ENCODE results near the gene DROSHA.
"Not testable (repeated sequence)": the region's sequence is repeated elsewhere in the genome, so short reads cannot be mapped to it uniquely, and the experiment has no call there.

The DROSHA gene

GRCh38 chr5:31416547-31416946, 115.3 kb downstream of the DROSHA start:
- DNase-seq (ENCODE audit: low spot score) = no peak

DNA sequence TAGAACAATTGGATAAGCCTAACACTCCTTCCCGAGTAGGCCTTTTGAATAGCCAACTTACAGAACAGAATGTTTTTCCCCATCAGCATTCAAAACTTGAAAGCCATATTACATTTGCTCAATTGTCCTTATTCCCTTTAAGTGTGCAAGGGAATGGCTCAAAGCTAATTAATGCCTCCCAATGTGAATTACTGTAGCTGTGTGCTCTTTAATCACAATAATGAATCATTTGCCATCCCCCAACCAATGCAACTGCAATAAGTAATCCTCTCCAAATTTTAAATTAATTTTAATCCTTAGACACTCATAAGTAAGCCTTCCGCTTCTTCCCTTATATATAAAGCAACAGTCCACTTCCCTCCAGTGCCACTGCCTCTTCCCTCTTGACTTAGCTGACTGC, 115.9 kb downstream of the DROSHA start:
- no peak for DNase-seq (ENCODE audit: low spot score)

DNA sequence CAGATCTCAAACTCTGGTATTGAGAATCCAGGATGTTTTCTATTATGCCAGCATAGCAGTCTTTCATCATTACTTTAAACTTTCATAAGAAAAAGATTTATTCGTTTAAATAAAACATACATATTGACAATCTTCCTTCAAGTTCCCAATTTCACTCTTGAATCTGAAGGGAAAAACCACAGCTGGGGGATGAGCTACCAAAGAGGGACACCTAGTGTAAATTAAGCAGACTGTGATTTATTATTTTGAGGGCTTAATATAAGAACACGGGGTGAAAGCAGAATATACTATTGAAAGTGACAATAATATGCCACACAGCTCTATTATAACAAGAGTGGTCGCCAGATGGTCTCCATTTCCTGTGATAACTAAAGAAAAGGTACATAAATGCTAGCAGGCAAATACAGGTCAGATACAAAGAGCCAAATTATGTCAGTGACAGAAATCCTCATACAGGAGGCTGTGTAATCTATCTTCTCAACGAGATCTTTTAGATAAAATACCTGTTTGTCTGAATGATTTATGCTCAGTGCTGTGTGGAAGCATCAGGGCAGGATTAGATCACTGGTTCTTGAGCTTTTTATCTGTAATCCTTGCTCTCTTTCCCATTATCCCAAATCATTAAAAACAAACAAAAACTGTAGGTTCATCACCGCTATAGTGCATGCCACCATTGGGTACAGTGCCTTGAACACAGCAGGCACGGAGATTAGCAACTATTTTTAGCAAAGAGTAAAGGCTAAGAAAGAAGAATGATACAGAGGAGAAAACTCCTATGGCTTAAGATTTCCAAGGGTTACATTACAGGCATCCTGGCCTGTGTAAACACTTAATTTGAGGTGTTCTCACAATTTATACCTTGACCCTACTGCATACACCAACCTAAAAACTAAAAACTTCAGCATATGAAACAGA, 116.6 kb downstream of the DROSHA start:
- DNase-seq (ENCODE audit: low spot score) = no peak

- DNase-seq (ENCODE audit: low spot score) = peak; percentile 13
Measured at GRCh38 chr5:31413030-31413812, 118.7 kb downstream of the DROSHA start.

DNA sequence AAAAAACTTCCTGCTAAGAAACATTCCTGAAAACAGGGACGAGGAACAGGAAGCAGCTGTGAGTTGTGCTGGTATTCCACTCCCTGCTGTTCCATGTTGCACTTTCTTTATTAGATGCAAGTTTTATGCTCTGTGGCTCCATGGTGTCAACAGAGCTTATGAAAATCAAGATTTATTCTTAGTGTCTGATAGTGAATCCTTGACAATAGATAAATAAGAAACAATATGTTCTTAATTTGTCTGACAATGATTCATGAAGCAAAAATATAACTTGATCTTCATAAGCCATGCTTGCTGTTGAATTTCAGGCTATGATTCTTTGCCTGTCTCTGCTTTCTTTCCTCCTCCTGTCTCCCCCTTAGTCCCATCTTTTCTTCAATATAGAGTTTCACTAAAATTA, 119.6 kb downstream of the DROSHA start:
- no peak for DNase-seq (ENCODE audit: low spot score)

GRCh38 chr5:31410089-31410488, 121.8 kb downstream of the DROSHA start:
- no peak for DNase-seq (ENCODE audit: low spot score)

- DNase-seq (ENCODE audit: low spot score) = no peak
Measured at GRCh38 chr5:31408814-31409213, 123.1 kb downstream of the DROSHA start.

GRCh38 chr5:31407921-31408693, 123.8 kb downstream of the DROSHA start:
- DNase-seq (ENCODE audit: low spot score) = no peak

- DNase-seq (ENCODE audit: low spot score) = no peak
Measured at GRCh38 chr5:31404325-31404724, 127.6 kb downstream of the DROSHA start.

DNA sequence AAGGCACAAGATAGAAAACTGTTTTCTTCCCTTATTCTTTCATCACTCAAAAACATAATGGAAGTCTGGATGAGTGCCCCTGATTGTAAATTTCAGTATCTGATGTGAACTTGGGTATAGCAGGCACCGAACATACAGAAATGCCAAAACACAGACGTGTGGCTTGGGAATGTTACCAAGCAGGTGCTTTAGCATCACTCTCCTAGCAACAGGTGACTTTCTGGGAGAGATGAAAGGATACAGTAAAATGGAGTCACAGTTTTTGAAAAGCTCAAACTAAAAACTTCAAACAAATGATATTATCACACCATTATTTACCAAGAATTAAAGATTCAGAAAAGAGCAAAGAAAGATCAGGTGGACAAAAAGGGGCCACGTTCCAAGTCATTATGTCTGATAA, 130.2 kb downstream of the DROSHA start:
- DNase-seq (ENCODE audit: low spot score) = no peak

- no peak for DNase-seq (ENCODE audit: low spot score)
Measured at GRCh38 chr5:31397926-31398557, 133.9 kb downstream of the DROSHA start.

- no peak for DNase-seq (ENCODE audit: low spot score)
Measured at GRCh38 chr5:31396611-31397295, 135.1 kb downstream of the DROSHA start.

GRCh38 chr5:31395450-31396045, 136.3 kb downstream of the DROSHA start:
- not testable (repeated sequence) for DNase-seq (ENCODE audit: low spot score)

DNA sequence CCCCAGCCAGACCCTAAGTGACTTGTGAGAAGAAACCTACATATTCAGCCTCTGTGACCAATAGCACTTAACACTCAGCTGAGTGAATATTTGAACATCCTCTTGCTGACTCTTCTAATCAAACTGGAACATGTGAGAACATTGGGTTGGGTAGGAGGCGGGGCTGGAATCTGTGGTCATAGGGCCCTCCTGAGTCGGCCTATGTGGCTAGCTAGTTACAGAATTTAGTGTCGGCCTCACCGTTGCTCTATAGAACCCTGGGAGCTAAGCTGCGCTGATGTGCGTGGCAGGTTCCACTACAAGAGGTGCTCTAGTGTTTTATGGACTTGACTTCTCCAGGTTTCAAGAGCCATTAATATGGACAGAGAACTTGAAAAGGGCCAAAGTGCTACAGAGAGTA, 138.8 kb downstream of the DROSHA start:
- no peak for DNase-seq (ENCODE audit: low spot score)

DNA sequence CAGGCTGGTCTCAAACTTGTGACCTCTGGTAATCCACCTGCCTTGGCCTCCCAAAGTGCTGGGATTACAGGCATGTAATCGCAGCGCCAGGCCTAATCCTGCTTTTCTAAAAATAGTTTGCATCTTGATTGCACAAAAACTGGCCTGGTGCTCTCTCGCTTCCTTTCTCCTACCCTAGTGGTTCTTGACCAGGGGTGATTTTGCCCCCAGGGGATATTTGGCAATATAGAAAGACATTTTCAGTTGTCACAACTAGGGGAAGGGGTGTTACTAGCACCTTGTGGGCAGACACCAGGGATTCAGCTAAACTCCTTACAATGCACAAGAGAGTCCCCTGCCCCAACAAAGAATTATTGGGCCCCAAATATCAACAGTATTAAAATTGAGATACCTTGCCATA, 139.8 kb downstream of the DROSHA start:
- no peak for DNase-seq (ENCODE audit: low spot score)

- no peak for DNase-seq (ENCODE audit: low spot score)
Measured at GRCh38 chr5:31390256-31390655, 141.6 kb downstream of the DROSHA start.

- DNase-seq (ENCODE audit: low spot score) = no peak
Measured at GRCh38 chr5:31385774-31386537, 145.9 kb downstream of the DROSHA start.

- no peak for DNase-seq (ENCODE audit: low spot score)
Measured at GRCh38 chr5:31383734-31384133, 148.2 kb downstream of the DROSHA start.

- DNase-seq (ENCODE audit: low spot score) = no peak
Measured at GRCh38 chr5:31382051-31382878, 149.6 kb downstream of the DROSHA start.

Measured in cerebellar cortex (tissue), 1 donor.